GM18907 (cell line): ENCODE data around the gene SYCP2L.
A peak's percentile ranks its signal among the peaks of the same experiment; 100 is the strongest.
"Not testable (repeated sequence)": the region's sequence is repeated elsewhere in the genome, so short reads cannot be mapped to it uniquely, and the experiment has no call there.

ENCODE experiments used
- ATAC-seq: cut with Tn5 transposase; IDR thresholded peaks from one replicate; pipeline ENCODE4 v1.9.1; 2021; ENCODE audit warnings: mild to moderate bottlenecking, moderate library complexity; ENCODE audit not compliant: unreplicated experiment

SYCP2L gene

DNA sequence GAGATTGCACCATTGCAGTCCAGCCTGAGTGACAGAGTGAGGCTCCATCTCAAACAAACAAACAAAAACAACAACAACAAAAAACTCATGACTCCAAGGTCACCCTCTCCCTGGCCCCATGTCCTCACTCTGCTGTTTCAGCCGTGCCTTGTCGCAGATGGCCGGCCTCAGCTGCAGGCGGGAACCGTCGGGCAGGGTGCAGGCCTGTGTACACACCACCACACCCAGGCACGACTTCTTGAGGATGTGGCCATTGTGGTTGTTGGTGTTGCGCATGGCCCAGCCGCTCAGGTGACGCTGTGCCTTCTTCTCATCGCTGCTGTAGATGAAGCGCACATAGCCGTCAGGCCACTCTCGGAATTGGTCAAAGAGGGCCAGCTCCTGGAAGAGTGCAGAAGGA is 9.8 kb upstream of the SYCP2L start:
- ATAC-seq: no peak

DNA sequence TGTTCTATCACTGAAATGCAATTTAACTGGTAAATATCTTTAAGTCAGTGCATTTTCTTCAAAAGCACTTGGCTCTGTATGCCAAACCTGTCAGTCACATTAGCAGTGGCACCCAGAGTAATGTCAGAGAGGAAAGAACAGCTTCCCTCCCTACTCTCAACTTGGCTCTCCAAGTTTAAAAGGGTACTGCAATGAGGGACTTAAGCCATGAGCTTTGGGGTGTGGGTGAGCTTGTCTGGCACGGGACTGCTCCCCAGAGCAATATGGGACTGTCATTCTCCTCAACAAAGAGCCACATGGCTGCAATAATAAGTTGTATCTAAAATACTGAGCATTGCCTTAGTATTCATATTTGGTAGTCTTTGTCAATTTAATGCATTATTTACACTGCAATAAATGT is 9.0 kb upstream of the SYCP2L start:
- ATAC-seq: no peak

DNA sequence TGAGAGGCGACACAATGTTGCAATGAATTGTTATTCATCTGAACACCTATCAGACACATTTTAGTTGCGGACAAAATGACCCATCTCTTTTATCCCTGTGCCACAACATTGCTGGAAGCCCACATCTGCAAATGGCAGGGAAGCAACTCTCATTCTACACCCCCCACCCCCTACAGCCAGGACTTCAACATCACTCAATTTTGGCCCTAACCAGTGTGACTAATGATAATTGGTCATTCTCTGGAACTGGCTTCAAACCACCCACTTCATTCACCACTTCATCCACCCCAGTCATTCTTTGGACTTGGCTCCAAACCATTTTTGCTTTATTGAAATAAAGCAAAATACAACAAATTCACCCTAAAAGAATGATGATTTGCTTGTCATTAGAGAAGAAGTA is 6.5 kb upstream of the SYCP2L start:
- ATAC-seq: no peak

DNA sequence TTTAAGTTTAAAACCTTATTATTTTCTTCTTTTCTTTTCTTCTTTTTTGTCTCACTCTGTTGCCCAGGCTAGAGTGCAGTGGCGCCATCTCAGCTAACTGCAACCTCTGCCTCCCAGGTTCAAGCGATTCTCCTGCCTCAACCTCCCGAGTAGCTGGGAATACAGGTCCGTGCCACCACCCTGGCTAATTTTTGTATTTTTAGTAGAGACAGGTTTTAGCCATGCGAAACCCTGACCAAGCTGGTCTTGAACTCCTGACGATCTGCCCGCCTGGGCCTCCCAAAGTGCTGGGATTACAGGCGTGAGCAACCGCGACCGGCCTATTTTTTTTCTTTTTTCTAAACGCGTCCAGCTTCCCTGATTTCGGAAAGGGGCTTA is 4.6 kb upstream of the SYCP2L start:
- not testable (repeated sequence) for ATAC-seq

DNA sequence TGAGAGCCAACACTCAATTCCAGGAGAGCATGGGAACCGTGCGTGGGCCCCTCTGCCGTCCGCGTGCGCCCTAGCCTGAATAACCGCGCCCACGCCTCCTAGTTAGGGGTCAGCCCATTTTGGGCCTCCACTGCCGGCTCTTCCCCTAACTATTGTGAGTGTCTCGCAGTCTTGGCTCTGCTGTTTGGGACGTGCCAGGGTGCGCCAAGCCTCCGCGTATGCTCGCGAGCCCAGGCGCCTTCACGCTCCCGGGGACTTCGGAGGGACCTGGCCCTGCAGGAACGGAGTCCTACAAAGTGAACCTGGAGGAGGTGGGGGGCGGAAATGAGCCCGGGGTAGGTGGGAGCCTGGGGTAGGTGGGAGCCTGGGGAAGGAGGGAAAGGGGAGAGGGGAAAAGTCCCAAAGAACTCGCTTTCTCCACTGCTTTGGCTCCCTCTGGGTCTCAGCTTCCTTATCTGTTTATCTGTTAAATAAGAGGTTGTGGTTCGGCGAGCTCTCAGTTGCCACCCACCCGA is 4.1 kb upstream of the SYCP2L start:
- ATAC-seq: no peak

DNA sequence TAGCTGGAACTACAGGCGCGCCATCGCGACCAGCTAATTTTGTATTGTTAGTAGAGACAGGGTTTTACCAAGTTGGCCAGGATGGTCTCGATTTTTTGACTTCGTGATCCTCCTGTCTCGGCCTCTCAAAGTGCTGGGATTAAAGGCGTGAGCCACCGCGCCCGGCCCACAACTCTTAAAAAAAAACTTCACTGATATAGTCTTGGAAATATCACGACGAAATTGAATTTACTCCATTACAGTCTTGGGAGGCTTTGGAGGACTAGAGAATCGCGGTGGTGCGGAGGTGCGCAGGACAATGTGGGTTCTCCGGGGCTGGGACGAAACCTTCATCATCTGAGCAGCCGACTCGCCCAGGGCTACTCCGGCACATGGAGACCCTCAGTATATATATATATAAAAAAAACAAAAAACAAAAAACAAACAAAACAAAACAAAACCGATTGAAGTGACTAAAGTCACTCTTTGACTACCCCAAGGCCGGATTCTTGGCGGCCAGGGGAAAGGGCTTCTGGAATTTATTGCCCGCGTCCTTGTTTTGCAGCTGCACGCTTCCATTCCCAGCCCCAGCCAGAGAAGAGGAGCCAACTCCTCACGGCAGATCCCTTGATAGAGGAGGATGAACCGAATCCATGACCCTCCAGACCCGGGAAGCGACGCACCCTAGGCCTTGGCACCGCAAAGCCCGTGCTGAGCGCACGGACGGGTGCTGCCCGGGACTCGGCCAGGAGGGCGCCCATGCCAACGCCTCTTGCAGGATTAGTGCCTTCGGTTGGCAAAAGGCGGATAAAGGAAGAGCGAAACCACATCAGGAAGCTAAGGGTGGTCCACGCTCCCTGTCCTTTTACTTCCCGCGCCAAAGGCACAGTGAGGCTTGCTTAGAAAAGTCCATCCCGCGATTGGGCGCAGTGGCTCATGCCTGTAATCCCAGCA is 3.3 kb upstream of the SYCP2L start:
- ATAC-seq: no peak

DNA sequence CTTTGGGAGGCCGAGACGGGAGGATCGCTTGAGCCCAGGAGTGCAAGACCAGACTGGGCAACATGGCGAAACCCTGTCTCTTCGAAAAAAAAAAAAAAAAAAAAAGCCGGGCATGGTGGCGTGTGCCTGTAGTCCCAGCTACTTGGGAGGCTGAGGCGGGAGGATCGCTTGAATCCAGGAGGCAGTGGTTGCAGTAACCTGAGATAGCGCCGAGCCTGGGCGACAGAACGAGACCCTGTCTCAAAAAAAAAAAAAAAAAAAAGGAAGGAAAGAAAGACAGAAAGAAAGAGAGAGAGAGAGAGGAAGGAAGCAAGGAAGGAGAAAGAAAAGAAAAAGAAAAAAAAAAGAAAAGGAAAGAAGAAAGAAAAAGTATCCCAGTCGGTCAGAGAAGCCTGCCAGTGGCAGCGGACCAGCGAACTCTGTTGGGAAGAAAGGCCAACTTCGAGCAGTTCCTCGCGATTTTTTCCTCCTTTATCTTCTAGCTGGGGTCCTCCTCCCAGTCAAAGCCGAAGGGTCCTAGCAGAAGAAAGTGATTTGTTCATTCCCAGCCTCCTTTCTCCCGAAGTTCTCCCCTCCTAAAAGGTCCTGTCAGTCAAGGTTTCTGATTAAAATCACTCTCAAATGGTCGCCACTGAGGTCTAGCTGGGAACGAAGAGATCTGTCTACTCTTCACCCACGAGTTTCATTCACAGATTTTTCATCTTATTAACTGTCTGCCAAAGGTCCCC is 2.4 kb upstream of the SYCP2L start:
- ATAC-seq: no peak

DNA sequence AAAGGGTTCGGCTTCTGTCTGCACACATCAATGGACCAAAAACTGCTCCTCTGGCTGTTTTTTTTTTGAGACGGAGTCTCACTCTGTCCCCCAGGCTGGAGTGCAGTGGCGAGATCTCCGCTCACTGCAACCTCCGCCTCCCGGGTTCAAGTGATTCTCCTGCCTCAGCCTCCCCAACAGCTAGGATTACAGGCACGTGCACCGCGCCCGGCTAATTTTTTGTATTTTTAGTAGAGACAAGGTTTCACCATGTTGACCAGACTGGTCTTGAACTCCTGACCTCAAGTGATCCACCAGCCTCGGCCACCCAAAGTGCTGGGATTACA is 524 bp upstream of the SYCP2L start:
- not testable (repeated sequence) for ATAC-seq

DNA sequence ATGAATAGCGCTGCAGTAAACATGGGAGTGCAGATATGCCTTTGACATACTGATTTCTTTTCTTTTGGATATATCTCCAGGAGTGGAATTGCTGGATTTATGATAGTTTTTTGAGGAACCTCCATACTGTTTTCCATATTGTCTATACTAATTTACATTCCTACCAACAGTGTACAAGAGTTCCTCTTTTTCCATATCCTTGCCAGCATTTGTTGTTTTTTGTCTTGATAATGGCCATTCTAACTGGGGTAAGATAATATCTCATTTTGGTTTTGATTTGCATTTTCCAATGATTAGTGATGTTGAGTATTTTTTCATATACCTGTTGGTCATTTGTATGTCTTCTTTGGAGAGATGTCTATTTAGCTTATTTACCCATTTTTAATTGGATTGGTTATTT is 3.3 kb downstream of the SYCP2L start:
- ATAC-seq: no peak

DNA sequence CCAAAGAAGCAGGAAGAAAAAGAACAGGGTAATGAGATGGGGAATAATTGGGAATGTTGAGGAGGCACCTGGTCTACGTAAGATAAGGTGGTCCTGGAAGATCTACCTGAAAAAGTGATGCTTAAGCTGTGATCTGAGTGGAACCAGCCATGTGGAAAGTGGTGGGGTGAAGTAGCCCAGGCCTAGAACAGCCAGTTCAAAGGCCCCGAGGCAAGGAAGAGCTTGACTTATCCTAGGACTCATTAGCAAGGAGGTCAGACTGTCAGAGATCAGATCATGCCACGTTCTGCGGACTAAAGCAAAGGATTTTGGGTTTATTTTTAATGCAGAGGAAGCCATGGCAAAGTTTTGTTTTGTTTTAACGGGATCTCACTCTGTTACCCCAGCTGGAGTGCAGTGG is 5.1 kb downstream of the SYCP2L start:
- ATAC-seq: no peak

DNA sequence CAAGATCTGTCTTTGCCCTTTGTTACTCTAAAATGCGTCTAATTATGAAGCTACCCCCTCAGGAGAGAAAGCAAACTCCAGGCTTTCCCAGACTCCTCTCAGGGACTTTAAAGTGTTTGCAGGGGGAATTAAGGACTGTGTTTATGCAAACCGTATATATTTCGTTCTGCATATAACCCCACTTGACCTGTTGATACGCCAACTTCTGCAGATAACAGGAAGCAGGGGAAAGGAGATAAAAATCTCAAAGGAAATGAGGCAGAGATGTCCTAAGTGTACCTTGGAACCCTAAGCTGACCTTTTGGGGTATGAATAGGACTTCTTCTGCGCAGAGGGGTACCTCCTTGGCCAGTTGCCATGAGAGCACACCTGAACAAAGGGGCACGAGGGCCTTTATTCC is 8.1 kb downstream of the SYCP2L start:
- ATAC-seq: no peak

DNA sequence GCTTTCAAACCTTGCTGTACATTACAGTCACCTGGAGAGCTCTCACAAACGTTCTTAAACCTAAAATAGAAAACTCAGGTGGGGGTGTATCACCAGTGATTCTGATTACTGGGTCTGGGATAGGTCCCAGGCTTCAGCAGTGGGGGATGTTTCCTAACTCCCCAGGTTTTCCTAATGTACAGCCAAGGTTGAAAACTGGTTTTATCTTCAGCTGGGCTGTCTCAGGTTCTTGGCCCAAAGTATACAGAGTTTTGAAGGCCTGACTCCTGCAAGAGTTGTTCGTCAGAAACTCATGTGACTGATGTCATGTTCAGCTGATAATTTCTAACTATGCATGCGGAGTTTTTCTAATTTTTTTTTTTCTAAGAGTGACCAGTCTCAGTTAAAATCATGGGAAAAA is 9.8 kb downstream of the SYCP2L start:
- ATAC-seq: no peak

DNA sequence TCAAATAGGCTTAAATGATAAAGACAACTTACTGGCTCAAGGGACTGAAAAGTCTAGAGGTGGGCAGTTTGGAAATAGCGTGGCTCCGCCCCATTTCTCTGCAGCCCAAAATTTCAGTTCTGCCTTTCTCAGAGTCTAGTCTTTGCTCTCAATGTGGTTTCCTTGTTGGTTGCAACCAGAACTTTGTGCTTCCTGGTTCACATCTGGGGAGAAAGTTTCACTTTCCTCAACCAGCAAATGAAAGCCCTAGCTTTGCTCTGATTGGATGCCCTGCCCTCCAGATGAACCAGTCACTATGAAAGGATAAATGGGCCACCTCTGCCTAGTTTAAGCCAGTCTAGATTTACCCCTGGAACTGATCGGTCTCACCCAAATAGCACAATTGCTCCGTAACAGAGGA is 14.9 kb downstream of the SYCP2L start:
- peak; percentile 95 for ATAC-seq

DNA sequence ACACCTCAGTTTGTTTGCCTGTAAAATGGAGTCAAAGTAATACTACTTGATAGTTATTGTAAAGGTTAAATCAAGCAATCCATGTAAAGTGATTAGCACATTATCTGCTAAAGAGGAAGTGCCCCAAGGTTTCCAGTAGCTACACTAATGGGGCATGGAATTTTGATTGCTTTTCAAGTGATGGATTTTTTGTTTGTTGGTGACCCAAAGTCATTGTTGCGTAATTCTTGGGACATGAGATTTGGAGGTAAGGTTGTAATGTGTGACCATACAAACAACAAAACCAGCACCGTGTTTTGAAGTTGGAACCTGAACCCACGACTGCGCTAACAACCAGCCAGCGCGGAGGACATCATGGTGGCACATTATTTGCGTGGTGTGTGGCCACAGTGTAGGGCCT is 17.2 kb downstream of the SYCP2L start:
- no peak for ATAC-seq

DNA sequence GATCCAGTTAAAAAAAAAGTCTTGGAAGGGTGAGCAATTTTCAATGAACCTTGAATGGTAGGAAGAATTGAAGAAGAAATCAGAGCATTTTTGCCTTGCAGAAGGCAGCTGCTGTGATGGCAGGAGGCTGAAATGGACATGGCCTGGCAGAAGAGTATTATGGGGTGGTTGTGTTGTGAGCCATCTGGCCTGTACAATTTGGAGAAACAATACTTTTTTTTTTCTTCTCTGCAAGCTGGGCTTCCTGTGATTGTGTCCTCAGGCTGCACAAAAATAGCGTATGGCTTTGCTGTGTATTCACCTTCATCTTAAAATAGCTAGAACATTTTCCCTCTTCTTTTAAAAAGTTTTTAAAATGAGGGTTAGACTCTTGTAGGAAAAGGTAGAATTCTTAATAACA is 21.4 kb downstream of the SYCP2L start:
- no peak for ATAC-seq

DNA sequence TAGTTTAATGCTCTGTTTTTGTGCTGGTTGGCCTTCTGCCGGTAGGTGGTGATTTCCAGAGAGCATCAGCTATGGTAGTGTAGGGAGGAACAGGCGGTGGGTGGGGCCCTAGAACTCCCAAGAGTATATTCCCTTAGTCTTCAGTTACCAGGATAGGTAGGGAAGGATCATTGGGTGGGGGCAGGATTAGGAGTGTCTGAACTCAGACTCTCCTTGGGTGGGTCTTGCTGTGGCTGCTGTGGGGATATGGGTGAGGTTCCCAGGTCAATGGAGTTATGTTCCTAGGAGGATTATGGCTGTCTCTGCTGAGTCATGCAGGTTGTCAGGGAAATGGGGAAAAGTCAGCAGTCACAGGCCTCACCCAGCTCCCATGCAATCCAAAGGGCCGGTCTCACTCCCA is 32.7 kb downstream of the SYCP2L start:
- not testable (repeated sequence) for ATAC-seq

DNA sequence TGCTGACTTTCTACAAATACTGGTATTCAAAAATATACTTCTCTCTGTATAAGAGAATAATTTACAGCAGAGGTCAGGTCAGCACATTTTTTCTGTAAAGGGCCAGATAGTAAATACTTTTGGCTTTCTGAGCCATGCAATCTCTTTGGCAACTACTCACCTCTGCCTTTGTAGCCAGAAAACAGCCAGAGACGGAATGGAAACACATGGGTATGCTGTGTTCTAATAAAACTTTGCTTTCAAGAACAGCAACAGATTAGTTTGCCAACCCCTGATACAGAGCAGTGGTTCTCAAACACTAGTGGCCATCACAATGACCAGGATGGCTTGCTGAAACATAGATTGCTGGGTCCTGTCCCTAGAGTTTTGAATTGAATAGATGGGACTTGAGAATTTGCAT is 46.3 kb downstream of the SYCP2L start:
- ATAC-seq: no peak

DNA sequence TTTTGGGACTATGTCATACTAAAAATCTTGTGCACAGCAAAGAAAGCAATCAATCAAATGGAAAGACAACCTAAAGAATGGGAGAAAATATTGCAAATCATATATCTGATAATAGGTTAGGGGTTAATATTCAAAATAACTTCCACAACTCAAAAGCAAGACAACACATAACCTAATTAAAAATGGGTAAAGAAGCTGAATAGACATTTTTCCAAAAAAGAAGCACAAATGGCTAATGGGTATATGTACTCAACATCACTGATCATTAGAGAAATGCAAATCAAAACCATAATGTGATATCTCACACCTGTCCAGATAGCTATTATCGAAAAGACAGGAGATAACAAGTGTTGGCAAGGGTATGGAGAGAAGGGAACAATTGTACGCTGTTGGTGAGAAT is 53.0 kb downstream of the SYCP2L start:
- no peak for ATAC-seq

DNA sequence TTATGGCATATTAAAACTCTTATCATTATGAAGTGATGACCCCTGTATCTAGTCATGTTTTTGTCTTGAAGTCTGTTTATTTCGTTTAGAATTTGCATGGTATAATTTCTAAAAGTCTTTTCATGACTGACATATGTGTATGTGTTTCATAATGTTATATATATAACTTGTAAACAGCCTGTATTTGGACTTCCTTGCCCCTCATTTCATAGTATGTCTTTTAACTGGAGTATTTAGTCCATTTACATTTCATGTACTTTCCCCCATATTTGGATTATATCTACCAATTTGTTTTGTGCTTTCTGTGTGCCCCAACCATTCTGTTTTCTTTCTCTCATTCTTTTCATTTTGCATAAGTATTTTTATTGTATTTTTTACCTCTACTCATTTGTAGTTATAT is 59.0 kb downstream of the SYCP2L start:
- ATAC-seq: no peak

DNA sequence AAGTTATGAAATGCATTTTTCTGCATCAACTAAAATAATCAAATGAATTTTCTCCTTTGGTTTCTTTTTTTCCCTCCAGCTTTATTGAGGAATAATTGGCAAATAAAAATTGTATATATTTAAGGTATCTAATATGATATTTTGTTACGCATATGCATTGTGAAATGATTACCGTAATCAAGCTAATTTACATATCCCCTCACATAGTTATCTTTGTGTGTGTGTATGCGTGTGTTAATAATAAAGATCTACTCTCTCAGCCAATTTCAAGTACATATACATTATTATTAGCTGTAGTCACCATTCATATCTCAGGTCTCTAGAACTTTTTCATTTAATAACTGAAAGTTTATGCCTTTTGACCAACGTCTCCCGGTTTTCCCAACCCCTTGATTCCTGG is 61.1 kb downstream of the SYCP2L start:
- ATAC-seq: no peak

DNA sequence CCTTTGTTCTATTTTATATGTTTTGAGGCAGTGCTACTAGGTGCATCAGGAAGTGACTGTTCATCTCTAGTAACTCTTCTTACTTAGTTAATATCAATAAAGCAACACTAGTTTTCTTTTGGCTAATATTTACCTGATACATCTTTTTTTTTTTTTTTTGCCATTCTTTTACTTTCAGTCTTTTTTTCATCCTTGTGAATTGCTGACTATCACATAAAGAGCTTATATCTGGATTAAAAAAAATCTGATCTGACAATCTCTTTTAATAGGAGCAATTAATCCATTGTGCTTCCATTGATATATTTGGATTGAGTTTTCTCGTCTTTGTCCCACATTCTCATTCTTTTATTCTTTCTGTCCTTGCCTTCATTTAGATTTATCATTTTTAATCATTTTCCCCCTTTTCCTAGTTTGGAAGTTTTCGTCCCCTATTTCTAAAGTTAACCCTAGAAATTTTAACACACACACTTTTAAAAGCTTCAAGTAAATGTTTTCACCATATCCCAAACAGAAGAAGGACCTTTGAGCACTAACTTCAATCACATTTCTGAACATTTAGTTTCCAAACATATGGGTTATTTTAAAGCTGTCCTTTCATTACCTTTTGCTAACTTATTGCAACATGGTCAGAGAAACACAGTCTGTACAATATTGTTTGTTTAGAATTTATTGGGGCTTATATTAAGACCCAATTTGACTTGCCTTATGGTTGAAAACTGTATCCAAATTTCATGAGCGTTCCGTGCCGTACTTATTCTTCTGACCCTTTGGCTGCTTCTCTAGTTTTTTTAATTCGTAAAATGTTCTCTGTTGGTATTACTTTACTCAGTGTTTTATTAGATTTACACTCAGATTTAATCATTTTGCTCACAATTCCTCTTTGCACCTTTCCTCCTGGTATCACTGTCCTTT is 63.0 kb downstream of the SYCP2L start:
- ATAC-seq: no peak
